Panc1 (cell line): ENCODE measurements around the gene FGF23.

Experiments used
- POLR2AphosphoS5 ChIP-seq: IDR thresholded peaks from 2 replicates; pipeline ENCODE4 v1.6.1; 2012; ENCODE audit warnings: mild to moderate bottlenecking, low read depth, low read length, moderate library complexity
- SIN3A ChIP-seq: IDR thresholded peaks from 2 replicates; pipeline ENCODE4 v1.6.1; 2012; ENCODE audit warnings: low read depth, mild to moderate bottlenecking, low read length, moderate library complexity, borderline replicate concordance; ENCODE audit not compliant: insufficient read depth
- TCF7L2 ChIP-seq: IDR thresholded peaks from 2 replicates; pipeline ENCODE4 v1.6.1; 2011; ENCODE audit warnings: mild to moderate bottlenecking, low read depth, low read length, inconsistent platforms
- TF ChIP-seq, protein P1 (sequence below): fragments of 450-650 bp; IDR thresholded peaks from 2 replicates; pipeline ENCODE4 v1.5.1; 2017; ENCODE audit warnings: mild to moderate bottlenecking
- TF ChIP-seq, protein P2 (sequence below), 2 experiments: IDR thresholded peaks; 2 replicates each; pipeline ENCODE4 v1.6.1; 2011 to 2012; ENCODE audit warnings: low read depth in 2 of 2, control low read depth in 1 of 2, low read length in 1 of 2, mild to moderate bottlenecking in 1 of 2, moderate library complexity in 1 of 2; ENCODE audit not compliant: insufficient read depth in 1 of 2

DNA sequence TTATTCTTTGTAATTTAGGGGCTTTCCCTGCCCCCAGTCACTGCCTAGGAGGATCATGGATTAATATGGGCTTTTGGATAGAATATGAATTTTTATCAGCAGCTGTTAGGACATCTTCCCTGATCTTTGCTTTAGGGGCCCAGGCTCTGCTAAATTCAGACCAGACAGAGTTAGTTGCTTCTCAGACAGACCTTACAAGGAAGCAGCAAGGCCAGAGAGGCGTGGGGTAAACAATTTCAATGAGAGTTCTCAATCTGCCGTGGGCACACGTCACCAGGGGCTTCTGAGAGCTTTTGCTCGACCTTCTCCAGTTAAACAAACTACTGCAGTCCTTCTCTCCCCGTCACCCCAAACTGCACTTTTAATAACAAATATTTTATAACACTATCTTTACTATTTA lies 38.4 kb upstream of the FGF23 start:
- TF ChIP-seq, protein P1, sequence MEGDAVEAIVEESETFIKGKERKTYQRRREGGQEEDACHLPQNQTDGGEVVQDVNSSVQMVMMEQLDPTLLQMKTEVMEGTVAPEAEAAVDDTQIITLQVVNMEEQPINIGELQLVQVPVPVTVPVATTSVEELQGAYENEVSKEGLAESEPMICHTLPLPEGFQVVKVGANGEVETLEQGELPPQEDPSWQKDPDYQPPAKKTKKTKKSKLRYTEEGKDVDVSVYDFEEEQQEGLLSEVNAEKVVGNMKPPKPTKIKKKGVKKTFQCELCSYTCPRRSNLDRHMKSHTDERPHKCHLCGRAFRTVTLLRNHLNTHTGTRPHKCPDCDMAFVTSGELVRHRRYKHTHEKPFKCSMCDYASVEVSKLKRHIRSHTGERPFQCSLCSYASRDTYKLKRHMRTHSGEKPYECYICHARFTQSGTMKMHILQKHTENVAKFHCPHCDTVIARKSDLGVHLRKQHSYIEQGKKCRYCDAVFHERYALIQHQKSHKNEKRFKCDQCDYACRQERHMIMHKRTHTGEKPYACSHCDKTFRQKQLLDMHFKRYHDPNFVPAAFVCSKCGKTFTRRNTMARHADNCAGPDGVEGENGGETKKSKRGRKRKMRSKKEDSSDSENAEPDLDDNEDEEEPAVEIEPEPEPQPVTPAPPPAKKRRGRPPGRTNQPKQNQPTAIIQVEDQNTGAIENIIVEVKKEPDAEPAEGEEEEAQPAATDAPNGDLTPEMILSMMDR: no peak
- no peak for TF ChIP-seq SIN3A
- no peak for TF ChIP-seq POLR2AphosphoS5
- TF ChIP-seq, protein P2, sequence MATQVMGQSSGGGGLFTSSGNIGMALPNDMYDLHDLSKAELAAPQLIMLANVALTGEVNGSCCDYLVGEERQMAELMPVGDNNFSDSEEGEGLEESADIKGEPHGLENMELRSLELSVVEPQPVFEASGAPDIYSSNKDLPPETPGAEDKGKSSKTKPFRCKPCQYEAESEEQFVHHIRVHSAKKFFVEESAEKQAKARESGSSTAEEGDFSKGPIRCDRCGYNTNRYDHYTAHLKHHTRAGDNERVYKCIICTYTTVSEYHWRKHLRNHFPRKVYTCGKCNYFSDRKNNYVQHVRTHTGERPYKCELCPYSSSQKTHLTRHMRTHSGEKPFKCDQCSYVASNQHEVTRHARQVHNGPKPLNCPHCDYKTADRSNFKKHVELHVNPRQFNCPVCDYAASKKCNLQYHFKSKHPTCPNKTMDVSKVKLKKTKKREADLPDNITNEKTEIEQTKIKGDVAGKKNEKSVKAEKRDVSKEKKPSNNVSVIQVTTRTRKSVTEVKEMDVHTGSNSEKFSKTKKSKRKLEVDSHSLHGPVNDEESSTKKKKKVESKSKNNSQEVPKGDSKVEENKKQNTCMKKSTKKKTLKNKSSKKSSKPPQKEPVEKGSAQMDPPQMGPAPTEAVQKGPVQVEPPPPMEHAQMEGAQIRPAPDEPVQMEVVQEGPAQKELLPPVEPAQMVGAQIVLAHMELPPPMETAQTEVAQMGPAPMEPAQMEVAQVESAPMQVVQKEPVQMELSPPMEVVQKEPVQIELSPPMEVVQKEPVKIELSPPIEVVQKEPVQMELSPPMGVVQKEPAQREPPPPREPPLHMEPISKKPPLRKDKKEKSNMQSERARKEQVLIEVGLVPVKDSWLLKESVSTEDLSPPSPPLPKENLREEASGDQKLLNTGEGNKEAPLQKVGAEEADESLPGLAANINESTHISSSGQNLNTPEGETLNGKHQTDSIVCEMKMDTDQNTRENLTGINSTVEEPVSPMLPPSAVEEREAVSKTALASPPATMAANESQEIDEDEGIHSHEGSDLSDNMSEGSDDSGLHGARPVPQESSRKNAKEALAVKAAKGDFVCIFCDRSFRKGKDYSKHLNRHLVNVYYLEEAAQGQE (IDR thresholded peaks at IDR 0.05; ENCODE audit: insufficient read depth in 1 of 2, low read depth in 2 of 2, low read length in 1 of 2): no peak
- no peak for TF ChIP-seq TCF7L2
